Measurements from ENCODE around the gene OR8D2. TPM values are rescaled to one million over a fixed set of nuclear protein-coding genes. Genes with fewer than 3 reads are reported as not detected.

Gene OR8D2
- total RNA-seq, 1 donor from 2014 or later, result not detected

DNA sequence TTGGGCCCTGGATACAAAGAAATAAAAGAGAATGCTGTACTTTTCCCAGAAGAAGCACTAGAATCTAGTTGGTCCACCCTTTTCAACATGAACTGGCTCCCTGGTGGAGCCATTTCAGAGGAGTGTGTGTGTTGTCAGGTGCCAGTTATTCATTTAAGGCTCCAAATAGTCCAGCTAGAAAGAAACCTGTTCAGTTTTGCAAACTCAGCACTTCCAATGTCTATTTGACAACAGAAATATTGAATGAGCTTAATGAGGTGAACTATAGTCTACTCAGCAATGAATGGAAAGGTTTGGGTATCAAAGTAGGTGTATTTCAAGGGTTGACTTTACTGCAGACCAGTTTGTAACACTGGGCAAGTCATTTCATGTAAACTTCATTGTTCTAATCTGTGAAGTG lies 8.3 kb downstream of the OR8D2 start:
- Mint-ChIP-seq H3K9me3 (no peaks in the 10 kb centered on the region), H3K36me3 (ENCODE audit: low read depth) (no peaks in the 10 kb centered on the region), H3K27ac (no peak overlapping the region), H3K4me3 (ENCODE audit: low read depth) (no peak overlapping the region), H3K4me1 (ENCODE audit: low read depth) (no peaks in the 10 kb centered on the region), H3K27me3 (ENCODE audit: low read depth) (peaks cover 3% of the 10 kb centered on the region)
- intact Hi-C loops (cut with micrococcal nuclease), result no loop called here
- no peak for DNase-seq (ENCODE audit: low spot score)

DNA sequence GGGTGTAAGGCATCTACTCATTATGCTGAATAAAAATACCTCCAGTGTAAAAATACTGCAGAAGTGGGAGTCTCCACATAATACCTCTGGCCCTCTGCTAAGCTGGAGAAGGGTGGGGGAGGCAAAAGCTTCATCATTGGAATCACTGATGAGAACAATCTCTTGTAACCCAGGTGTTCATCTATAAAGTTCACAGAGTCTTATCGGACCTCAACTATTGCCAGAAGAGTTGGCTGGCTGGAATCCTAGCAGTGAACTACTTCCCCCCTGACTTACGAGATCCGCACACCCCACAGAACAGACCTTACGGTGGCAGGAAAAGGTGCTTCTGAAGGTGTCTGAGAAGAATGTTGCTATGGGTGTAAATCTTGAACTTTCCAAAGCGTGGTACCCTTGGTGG lies 8.7 kb downstream of the OR8D2 start:
- no peak overlapping the region for H3K27ac Mint-ChIP-seq
- H3K4me1 Mint-ChIP-seq (ENCODE audit: low read depth), result no peaks in the 10 kb centered on the region
- intact Hi-C loops (cut with micrococcal nuclease), result no loop called here
- DNase-seq (ENCODE audit: low spot score), result no peak
- no peak overlapping the region for H3K4me3 Mint-ChIP-seq (ENCODE audit: low read depth)
- H3K36me3 Mint-ChIP-seq (ENCODE audit: low read depth), result no peaks in the 10 kb centered on the region
- no peaks in the 10 kb centered on the region for H3K9me3 Mint-ChIP-seq
- peaks cover 2% of the 10 kb centered on the region for H3K27me3 Mint-ChIP-seq (ENCODE audit: low read depth)

DNA sequence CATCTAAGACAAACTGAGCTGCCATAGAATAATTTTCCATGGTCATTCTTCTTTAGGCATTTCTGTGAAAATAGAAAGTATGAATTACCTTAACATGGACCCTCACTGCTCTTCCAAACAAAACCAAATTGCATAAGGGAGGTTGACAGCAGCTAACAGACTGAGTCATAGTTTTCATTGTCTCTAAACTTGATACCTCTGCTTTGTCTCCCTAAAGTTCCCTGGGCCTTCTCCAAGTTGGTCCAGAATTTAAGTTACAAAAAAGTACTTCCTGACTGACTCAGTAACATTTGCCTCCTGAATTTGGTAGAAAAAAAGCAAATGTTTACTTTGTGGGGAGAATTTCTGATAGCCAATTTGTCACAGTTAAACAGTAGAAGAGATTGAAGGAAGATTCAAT lies 9.3 kb downstream of the OR8D2 start:
- H3K4me1 Mint-ChIP-seq (ENCODE audit: low read depth), result no peaks in the 10 kb centered on the region
- intact Hi-C loops (cut with micrococcal nuclease), result no loop called here

GRCh38 chr11:124307093-124307492 lies 12.9 kb downstream of the OR8D2 start:
- H3K9me3 Mint-ChIP-seq, result no peaks in the 10 kb centered on the region
- H3K27me3 Mint-ChIP-seq (ENCODE audit: low read depth), result peaks cover 2% of the 10 kb centered on the region

More for the DNA sequence above, 9.3 kb downstream of the OR8D2 start:
- DNase-seq (ENCODE audit: low spot score), result no peak
- no peaks in the 10 kb centered on the region for H3K36me3 Mint-ChIP-seq (ENCODE audit: low read depth)
- H3K9me3 Mint-ChIP-seq, result no peaks in the 10 kb centered on the region
- no peak overlapping the region for H3K4me3 Mint-ChIP-seq (ENCODE audit: low read depth)
- no peak overlapping the region for H3K27ac Mint-ChIP-seq
- peaks cover 2% of the 10 kb centered on the region for H3K27me3 Mint-ChIP-seq (ENCODE audit: low read depth)

DNA sequence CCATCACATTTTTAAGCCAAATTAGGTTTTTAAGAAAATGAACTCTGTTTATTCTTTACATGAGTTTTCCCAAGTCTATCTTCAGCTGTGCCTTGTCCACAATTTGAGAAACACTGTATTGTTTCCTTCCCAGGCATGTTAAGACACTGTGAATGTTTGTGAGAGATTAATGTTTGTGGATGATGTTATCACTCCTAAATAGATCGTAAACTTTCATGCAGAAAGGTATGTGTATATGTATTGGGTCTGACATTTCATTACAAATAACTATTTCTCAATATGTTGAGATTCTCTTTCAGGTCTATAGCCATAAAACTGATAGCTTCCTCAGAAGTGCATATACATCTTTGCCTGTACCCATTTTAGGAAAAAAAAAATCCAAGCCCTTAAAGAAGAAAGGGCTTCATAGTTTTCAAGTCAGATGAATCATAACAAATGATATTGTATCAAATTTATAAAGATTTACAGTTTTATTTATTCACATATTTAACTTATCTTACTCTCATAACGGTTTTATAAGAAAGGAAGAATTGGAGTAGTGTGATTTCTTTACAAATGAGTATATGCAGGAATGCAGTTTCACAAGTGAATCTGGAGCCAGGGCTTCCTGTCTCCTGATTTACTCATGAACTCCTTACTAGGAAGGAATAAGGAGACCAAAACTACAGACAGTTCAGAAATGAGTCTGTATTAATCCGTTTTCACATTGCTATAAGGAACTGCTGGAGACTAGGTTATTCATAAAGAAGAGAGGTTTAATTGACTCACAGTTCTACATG lies 17.5 kb downstream of the OR8D2 start:
- intact Hi-C loops (cut with micrococcal nuclease), result no loop called here
- no peaks in the 10 kb centered on the region for H3K36me3 Mint-ChIP-seq (ENCODE audit: low read depth)
- H3K27ac Mint-ChIP-seq, result no peak overlapping the region
- H3K27me3 Mint-ChIP-seq (ENCODE audit: low read depth), result peaks cover 2% of the 10 kb centered on the region
- no peak for DNase-seq (ENCODE audit: low spot score)
- H3K4me1 Mint-ChIP-seq (ENCODE audit: low read depth), result no peaks in the 10 kb centered on the region
- no peaks in the 10 kb centered on the region for H3K9me3 Mint-ChIP-seq
- no peak overlapping the region for H3K4me3 Mint-ChIP-seq (ENCODE audit: low read depth)

More at GRCh38 chr11:124307093-124307492, 12.9 kb downstream of the OR8D2 start:
- no peaks in the 10 kb centered on the region for H3K36me3 Mint-ChIP-seq (ENCODE audit: low read depth)
- no peak overlapping the region for H3K4me3 Mint-ChIP-seq (ENCODE audit: low read depth)
- H3K4me1 Mint-ChIP-seq (ENCODE audit: low read depth), result no peaks in the 10 kb centered on the region
- no peak overlapping the region for H3K27ac Mint-ChIP-seq
- intact Hi-C loops (cut with micrococcal nuclease), result no loop called here
- DNase-seq (ENCODE audit: low spot score), result no peak

DNA sequence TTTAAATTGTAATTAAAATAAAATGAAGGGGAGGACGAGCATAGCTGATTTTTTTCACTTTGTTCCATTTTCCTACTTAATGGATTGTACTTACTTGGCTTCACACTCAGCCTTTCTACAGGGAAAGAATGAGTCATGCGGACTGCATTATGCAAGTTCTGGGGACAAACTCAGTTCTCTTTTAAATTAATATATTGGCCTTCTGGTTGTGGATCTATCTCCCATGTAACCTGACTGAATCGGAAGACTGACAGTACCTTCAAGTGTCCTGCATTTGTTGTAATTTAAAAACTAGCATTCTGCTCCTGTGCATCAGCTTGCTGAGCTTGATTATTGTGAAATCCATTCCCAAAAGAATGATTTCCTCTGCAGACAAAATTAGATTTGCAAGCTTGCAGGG lies 18.4 kb downstream of the OR8D2 start:
- Mint-ChIP-seq H3K36me3 (ENCODE audit: low read depth) (no peaks in the 10 kb centered on the region), H3K27me3 (ENCODE audit: low read depth) (no peaks in the 10 kb centered on the region), H3K4me1 (ENCODE audit: low read depth) (no peaks in the 10 kb centered on the region), H3K27ac (no peak overlapping the region), H3K4me3 (ENCODE audit: low read depth) (no peak overlapping the region), H3K9me3 (no peaks in the 10 kb centered on the region)
- intact Hi-C loops (cut with micrococcal nuclease), result no loop called here
- no peak for DNase-seq (ENCODE audit: low spot score)

DNA sequence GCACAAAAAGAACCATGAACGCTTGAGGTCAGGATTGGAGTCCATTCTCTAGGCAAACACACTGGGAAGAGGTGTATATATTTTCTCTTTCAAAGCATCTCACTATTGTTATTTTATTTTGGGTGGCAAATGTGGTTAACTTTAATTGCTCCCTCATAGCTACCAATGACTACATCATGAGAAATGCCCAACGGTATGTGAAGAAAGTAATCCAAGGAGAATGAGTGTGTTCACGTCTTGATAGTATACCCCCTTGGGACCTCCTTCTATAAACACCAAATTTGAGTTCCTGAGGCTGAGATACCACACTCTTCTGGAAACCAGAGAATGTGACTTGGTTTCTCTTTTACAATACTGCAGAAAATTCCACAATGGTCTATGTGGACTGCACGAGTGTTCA lies 22.1 kb downstream of the OR8D2 start:
- H3K4me1 Mint-ChIP-seq (ENCODE audit: low read depth), result no peaks in the 10 kb centered on the region
- no peak overlapping the region for H3K4me3 Mint-ChIP-seq (ENCODE audit: low read depth)
- H3K36me3 Mint-ChIP-seq (ENCODE audit: low read depth), result no peaks in the 10 kb centered on the region
- no peak for DNase-seq (ENCODE audit: low spot score)
- H3K27me3 Mint-ChIP-seq (ENCODE audit: low read depth), result no peaks in the 10 kb centered on the region
- intact Hi-C loops (cut with micrococcal nuclease), result no loop called here
- no peaks in the 10 kb centered on the region for H3K9me3 Mint-ChIP-seq
- no peak overlapping the region for H3K27ac Mint-ChIP-seq

DNA sequence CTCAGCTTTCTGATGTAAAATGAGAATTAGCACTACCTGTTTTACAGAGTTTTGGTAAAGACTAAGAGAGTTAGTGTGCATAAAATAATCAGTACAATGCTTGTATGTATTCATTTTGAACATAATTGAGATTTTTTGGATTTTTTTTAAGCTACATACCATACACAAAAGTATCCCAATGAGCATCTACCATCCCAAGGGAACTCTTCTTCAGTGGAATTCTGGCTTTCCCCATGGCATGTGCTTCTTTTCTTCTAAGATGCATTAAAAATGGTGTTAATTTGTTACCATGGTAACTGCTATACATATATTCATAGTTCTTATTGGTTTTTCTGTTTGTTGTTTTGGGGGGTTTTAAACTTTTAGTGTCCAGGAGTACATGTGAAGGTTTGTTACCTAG lies 24.0 kb downstream of the OR8D2 start:
- DNase-seq (ENCODE audit: low spot score), result no peak
- Mint-ChIP-seq H3K27me3 (ENCODE audit: low read depth) (no peaks in the 10 kb centered on the region), H3K4me1 (ENCODE audit: low read depth) (no peaks in the 10 kb centered on the region), H3K36me3 (ENCODE audit: low read depth) (no peaks in the 10 kb centered on the region), H3K4me3 (ENCODE audit: low read depth) (no peak overlapping the region), H3K9me3 (no peaks in the 10 kb centered on the region), H3K27ac (no peak overlapping the region)
- intact Hi-C loops (cut with micrococcal nuclease), result no loop called here

GRCh38 chr11:124294687-124295086 lies 25.3 kb downstream of the OR8D2 start:
- no peak for DNase-seq (ENCODE audit: low spot score)
- Mint-ChIP-seq H3K4me3 (ENCODE audit: low read depth) (no peak overlapping the region), H3K36me3 (ENCODE audit: low read depth) (no peaks in the 10 kb centered on the region), H3K9me3 (no peaks in the 10 kb centered on the region), H3K27ac (no peak overlapping the region), H3K4me1 (ENCODE audit: low read depth) (no peaks in the 10 kb centered on the region), H3K27me3 (ENCODE audit: low read depth) (no peaks in the 10 kb centered on the region)
- intact Hi-C loops (cut with micrococcal nuclease), result no loop called here

GRCh38 chr11:124285610-124286344 lies 34.2 kb downstream of the OR8D2 start:
- Mint-ChIP-seq H3K4me1 (ENCODE audit: low read depth) (peaks cover 4% of the 10 kb centered on the region), H3K9me3 (peaks cover 4% of the 10 kb centered on the region), H3K36me3 (ENCODE audit: low read depth) (no peaks in the 10 kb centered on the region), H3K27me3 (ENCODE audit: low read depth) (peaks cover 15% of the 10 kb centered on the region), H3K27ac (no peak overlapping the region), H3K4me3 (ENCODE audit: low read depth) (no peak overlapping the region)
- intact Hi-C loops (cut with micrococcal nuclease), result no loop called here
- no peak for DNase-seq (ENCODE audit: low spot score)

- Mint-ChIP-seq H3K36me3 (ENCODE audit: low read depth) (no peaks in the 10 kb centered on the region), H3K4me1 (ENCODE audit: low read depth) (peaks cover 16% of the 10 kb centered on the region), H3K9me3 (peaks cover 4% of the 10 kb centered on the region), H3K27ac (no peak overlapping the region), H3K27me3 (ENCODE audit: low read depth) (peaks cover 28% of the 10 kb centered on the region), H3K4me3 (ENCODE audit: low read depth) (no peak overlapping the region)
- no peak for DNase-seq (ENCODE audit: low spot score)
- intact Hi-C loops (cut with micrococcal nuclease), result loop anchor here (5.0 kb wide), 1 partner anchor 81 kb away; no protein-coding TSS in a partner anchor
These were observed 41.7 kb downstream of the OR8D2 start for GRCh38 chr11:124278261-124278660.

- intact Hi-C loops (cut with micrococcal nuclease), result loop anchor here (5.0 kb wide), 1 partner anchor 81 kb away; no protein-coding TSS in a partner anchor
These were observed 42.2 kb downstream of the OR8D2 start for GRCh38 chr11:124277804-124278203.

GRCh38 chr11:124277207-124277606 lies 42.8 kb downstream of the OR8D2 start:
- peaks cover 4% of the 10 kb centered on the region for H3K9me3 Mint-ChIP-seq
- H3K4me1 Mint-ChIP-seq (ENCODE audit: low read depth), result peaks cover 16% of the 10 kb centered on the region
- no peak overlapping the region for H3K27ac Mint-ChIP-seq
- no peak overlapping the region for H3K4me3 Mint-ChIP-seq (ENCODE audit: low read depth)
- H3K36me3 Mint-ChIP-seq (ENCODE audit: low read depth), result no peaks in the 10 kb centered on the region
- intact Hi-C loops (cut with micrococcal nuclease), result loop anchor here (5.0 kb wide), 1 partner anchor 80 kb away; no protein-coding TSS in a partner anchor
- DNase-seq (ENCODE audit: low spot score), result no peak
- H3K27me3 Mint-ChIP-seq (ENCODE audit: low read depth), result peaks cover 28% of the 10 kb centered on the region

More at GRCh38 chr11:124277804-124278203, 42.2 kb downstream of the OR8D2 start:
- Mint-ChIP-seq H3K4me1 (ENCODE audit: low read depth) (peaks cover 16% of the 10 kb centered on the region), H3K4me3 (ENCODE audit: low read depth) (no peak overlapping the region), H3K9me3 (peaks cover 4% of the 10 kb centered on the region), H3K36me3 (ENCODE audit: low read depth) (no peaks in the 10 kb centered on the region), H3K27me3 (ENCODE audit: low read depth) (peaks cover 28% of the 10 kb centered on the region), H3K27ac (no peak overlapping the region)
- DNase-seq (ENCODE audit: low spot score), result no peak

All from activated T-helper 2 cell treated with anti-CD3 and anti-CD28 coated beads, Interferon-gamma antibody, Interleukin-2, Interleukin-4, amounts not matched to agents 10 μg/mL and 5 μg/mL and 100 μg/mL, durations not matched to agents 14 hours and 24 hours and 36 hours (primary cell).